ENCODE measurements around the gene SKOR1. TPM values are rescaled to one million over a fixed set of nuclear protein-coding genes. Genes with fewer than 3 reads are reported as not detected.

SKOR1 gene
- total RNA-seq, 6 experiments from 2014 or later = 0.05 to 0.21 (median 0.09) TPM; not detected in 1

GRCh38 chr15:67784856-67785430 lies 40.4 kb upstream of the SKOR1 start:
- intact Hi-C loops (cut with DNase I) = no loop called here
- DNase-seq (no peak), ATAC-seq (no peak)
- Histone ChIP-seq H3K27ac (no peak overlapping the region), H3K4me3 (no peak overlapping the region), H3K27me3 (no peaks in the 10 kb centered on the region), H3K4me1 (no peaks in the 10 kb centered on the region), H3K36me3 (no peaks in the 10 kb centered on the region), H3K9me3 (no peaks in the 10 kb centered on the region)
- TF ChIP-seq, protein P1, sequence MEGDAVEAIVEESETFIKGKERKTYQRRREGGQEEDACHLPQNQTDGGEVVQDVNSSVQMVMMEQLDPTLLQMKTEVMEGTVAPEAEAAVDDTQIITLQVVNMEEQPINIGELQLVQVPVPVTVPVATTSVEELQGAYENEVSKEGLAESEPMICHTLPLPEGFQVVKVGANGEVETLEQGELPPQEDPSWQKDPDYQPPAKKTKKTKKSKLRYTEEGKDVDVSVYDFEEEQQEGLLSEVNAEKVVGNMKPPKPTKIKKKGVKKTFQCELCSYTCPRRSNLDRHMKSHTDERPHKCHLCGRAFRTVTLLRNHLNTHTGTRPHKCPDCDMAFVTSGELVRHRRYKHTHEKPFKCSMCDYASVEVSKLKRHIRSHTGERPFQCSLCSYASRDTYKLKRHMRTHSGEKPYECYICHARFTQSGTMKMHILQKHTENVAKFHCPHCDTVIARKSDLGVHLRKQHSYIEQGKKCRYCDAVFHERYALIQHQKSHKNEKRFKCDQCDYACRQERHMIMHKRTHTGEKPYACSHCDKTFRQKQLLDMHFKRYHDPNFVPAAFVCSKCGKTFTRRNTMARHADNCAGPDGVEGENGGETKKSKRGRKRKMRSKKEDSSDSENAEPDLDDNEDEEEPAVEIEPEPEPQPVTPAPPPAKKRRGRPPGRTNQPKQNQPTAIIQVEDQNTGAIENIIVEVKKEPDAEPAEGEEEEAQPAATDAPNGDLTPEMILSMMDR (IDR thresholded peaks at IDR 0.05) = no peak
- TF ChIP-seq POLR2A (IDR thresholded peaks at IDR 0.05) = no peak
- WGBS (ENCODE audit: insufficient coverage, low coverage, low lambda C conversion rate, missing lambda C conversion rate) = 79% methylated on average over 7 of the region's 12 CpGs

DNA sequence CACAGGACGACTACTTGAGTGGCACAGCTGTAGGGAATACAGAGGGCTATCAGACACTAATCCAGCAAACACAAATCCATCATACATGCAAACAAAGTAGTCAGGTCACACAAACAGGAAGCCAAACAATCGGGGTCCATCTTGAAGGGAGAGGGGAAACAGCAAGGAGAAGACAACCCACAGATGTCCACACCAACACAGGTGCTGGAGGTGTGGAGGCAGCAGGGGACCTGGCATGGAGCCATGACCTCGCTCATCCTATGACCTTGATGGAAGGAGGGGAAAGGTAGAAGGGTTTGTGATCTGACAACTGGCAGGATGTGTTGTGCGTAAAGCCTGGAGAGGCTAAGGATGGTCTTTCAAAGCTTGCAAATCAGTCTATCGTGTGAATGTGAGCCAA lies 39.9 kb upstream of the SKOR1 start:
- DNase-seq = no peak
- Histone ChIP-seq H3K36me3 (no peaks in the 10 kb centered on the region), H3K27me3 (no peaks in the 10 kb centered on the region), H3K9me3 (no peaks in the 10 kb centered on the region), H3K4me1 (no peaks in the 10 kb centered on the region), H3K27ac (no peak overlapping the region), H3K4me3 (no peak overlapping the region)
- no peak for ATAC-seq
- intact Hi-C loops (cut with DNase I) = no loop called here
- TF ChIP-seq POLR2A (IDR thresholded peaks at IDR 0.05) = no peak
- TF ChIP-seq, protein P1 (IDR thresholded peaks at IDR 0.05) = no peak
- 90% methylated on average over 4 of the region's 5 CpGs for WGBS (ENCODE audit: insufficient coverage, low coverage, low lambda C conversion rate, missing lambda C conversion rate)

DNA sequence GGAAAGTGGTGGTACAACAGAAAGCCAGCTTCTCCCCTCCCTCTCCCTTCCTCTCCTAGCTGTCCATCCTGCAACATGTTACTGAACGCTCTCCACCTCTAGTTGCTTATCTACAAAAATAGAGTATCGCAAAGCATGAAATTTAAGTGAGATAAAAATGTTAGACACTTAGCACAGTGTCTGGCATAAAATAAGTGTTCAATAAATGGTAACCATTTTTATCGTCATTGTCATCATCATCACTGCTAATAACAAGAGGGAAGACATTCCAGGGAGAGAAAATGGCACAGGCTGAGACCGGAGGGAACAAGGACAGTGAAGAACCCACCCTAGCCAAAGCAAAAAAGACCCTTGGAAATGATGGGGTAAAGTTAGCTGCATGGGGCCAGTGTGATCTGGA lies 38.7 kb upstream of the SKOR1 start:
- Histone ChIP-seq H3K27me3 (no peaks in the 10 kb centered on the region), H3K4me3 (no peak overlapping the region), H3K9me3 (no peaks in the 10 kb centered on the region), H3K4me1 (no peaks in the 10 kb centered on the region), H3K36me3 (no peaks in the 10 kb centered on the region), H3K27ac (no peak overlapping the region)
- whole genome bisulfite sequencing (ENCODE audit: insufficient coverage, low coverage, low lambda C conversion rate, missing lambda C conversion rate) = 87% methylated on average over 4 of the region's 4 CpGs
- ATAC-seq (no peak), DNase-seq (no peak)
- intact Hi-C loops (cut with DNase I) = no loop called here
- TF ChIP-seq POLR2A (IDR thresholded peaks at IDR 0.05) = no peak
- TF ChIP-seq, protein P1 (IDR thresholded peaks at IDR 0.05) = no peak

GRCh38 chr15:67788986-67789385 lies 36.3 kb upstream of the SKOR1 start:
- Histone ChIP-seq H3K27me3 (no peaks in the 10 kb centered on the region), H3K9me3 (no peaks in the 10 kb centered on the region), H3K27ac (no peak overlapping the region), H3K4me3 (no peak overlapping the region), H3K36me3 (no peaks in the 10 kb centered on the region), H3K4me1 (no peaks in the 10 kb centered on the region)
- ATAC-seq = no peak
- no peak for DNase-seq
- intact Hi-C loops (cut with DNase I) = no loop called here
- no peak for TF ChIP-seq POLR2A (IDR thresholded peaks at IDR 0.05)
- TF ChIP-seq, protein P1 (IDR thresholded peaks at IDR 0.05) = no peak
